AG04450 (cell line): ENCODE measurements around the gene FOXP2. TPM values are rescaled to one million over a fixed set of nuclear protein-coding genes. Genes with fewer than 3 reads are reported as not detected.

Experiments used
- CTCF ChIA-PET: fragments of 300-600, 350-600 bp; formaldehyde crosslinking; extraction: SDS; loops from one replicate; lab custom pipeline; 2022; ENCODE audit warnings: antibody characterized with exemption, inconsistent platforms; lab: Charles Lee
- POLR2A ChIA-PET: fragments of 350-600 bp; formaldehyde crosslinking; extraction: SDS; loops from one replicate; lab custom pipeline; 2021; ENCODE audit warnings: antibody characterized with exemption, inconsistent platforms; lab: Yijun Ruan, JAX
- DNase-seq: peaks from one replicate; pipeline ENCODE4 v3.0.0-alpha.2; 2011; ENCODE audit warnings: low read depth, low spot score
- H3K27ac ChIP-seq: one replicate; pipeline ENCODE4 v1.5.1; 2012; ENCODE audit warnings: low read depth, low read length, control low read depth
- H3K27me3 ChIP-seq: one replicate; pipeline ENCODE4 v1.6.0; 2012; ENCODE audit warnings: low read length; ENCODE audit not compliant: control insufficient read depth, insufficient read depth
- H3K4me3 ChIP-seq: 2 replicates; pipeline ENCODE4 v1.5.1; 2011; ENCODE audit warnings: mild to moderate bottlenecking, low read depth, low read length, control low read depth
- H3K9me3 ChIP-seq: 2 replicates; pipeline ENCODE4 v1.5.1; 2012; ENCODE audit warnings: low read length; ENCODE audit not compliant: control insufficient read depth, insufficient read depth
- CTCF ChIP-seq: IDR thresholded peaks from 2 replicates; pipeline ENCODE4 v1.5.1; 2011; ENCODE audit warnings: low read depth, low read length, control low read depth, inconsistent platforms
- polyA plus RNA-seq: library from polyadenylated mRNA; depleted of rRNA; stranded (reverse); fragments of >200 nt; gene quantifications from 2 replicates; pipeline ENCODE4 v1.2.3, GENCODE V29; 2011

FOXP2 gene
- polyA plus RNA-seq, 1 experiment = 2.8 TPM

- TF ChIP-seq CTCF = no peak
- CTCF ChIA-PET = interaction anchor here (0.7 to 3.7 kb wide), 5 partner anchors 9 to 1561 kb away, joined by 3 to 38 read pairs (median 6); no protein-coding TSS in a partner anchor
- H3K4me3 ChIP-seq = peak overlapping the region; percentile 11; the same call in 1 of the 2 replicates
- H3K27me3 ChIP-seq = no peaks in the 10 kb centered on the region
- DNase-seq = no peak
- POLR2A ChIA-PET = no interaction called here
- H3K9me3 ChIP-seq = no peaks in the 10 kb centered on the region
- no peak overlapping the region for H3K27ac ChIP-seq
Observed at GRCh38 chr7:114416129-114416990, 1.7 kb downstream of the FOXP2 start.

- no peaks in the 10 kb centered on the region for H3K27me3 ChIP-seq
- CTCF ChIA-PET = interaction anchor here (1.4 kb wide), 1 partner anchor 9 kb away, joined by 7 read pairs; no protein-coding TSS in a partner anchor
- no peak for TF ChIP-seq CTCF
Observed at GRCh38 chr7:114417290-114417689, 2.7 kb downstream of the FOXP2 start.

GRCh38 chr7:114418117-114418516 lies 3.5 kb downstream of the FOXP2 start:
- Histone ChIP-seq H3K27ac (no peak overlapping the region), H3K27me3 (no peaks in the 10 kb centered on the region), H3K9me3 (no peaks in the 10 kb centered on the region), H3K4me3 (no peak overlapping the region)
- CTCF ChIA-PET = interaction anchor here (1.4 kb wide), 1 partner anchor 9 kb away, joined by 7 read pairs; no protein-coding TSS in a partner anchor
- POLR2A ChIA-PET = no interaction called here
- no peak for TF ChIP-seq CTCF
- DNase-seq = no peak

More at GRCh38 chr7:114417290-114417689, 2.7 kb downstream of the FOXP2 start:
- no peak for DNase-seq
- H3K9me3 ChIP-seq = no peaks in the 10 kb centered on the region
- POLR2A ChIA-PET = no interaction called here
- H3K4me3 ChIP-seq = no peak overlapping the region
- no peak overlapping the region for H3K27ac ChIP-seq

GRCh38 chr7:114419441-114420272 lies 5.0 kb downstream of the FOXP2 start:
- TF ChIP-seq CTCF = no peak
- Histone ChIP-seq H3K4me3 (no peak overlapping the region), H3K9me3 (no peaks in the 10 kb centered on the region), H3K27me3 (no peaks in the 10 kb centered on the region), H3K27ac (no peak overlapping the region)
- ChIA-PET CTCF (interaction anchor here (0.7 kb wide), 1 partner anchor 120 kb away, joined by 3 read pairs; no protein-coding TSS in a partner anchor), POLR2A (interaction anchor here (0.6 to 0.7 kb wide), 2 partner anchors 102 to 473 kb away, joined by 3 to 5 read pairs; no protein-coding TSS in a partner anchor)
- DNase-seq = peak; percentile 38
